PFSK-1 (cell line): ENCODE results near the gene POLR2F.

Source experiments
- FOXP2 ChIP-seq: optimal IDR thresholded peaks from 2 replicates; pipeline ENCODE3; 2011; ENCODE audit warnings: borderline replicate concordance, control low read depth, inconsistent platforms; ENCODE audit not compliant: insufficient read depth; ENCODE audit errors: extremely low read length, extremely low read depth
- POLR2AphosphoS5 ChIP-seq: IDR thresholded peaks from 2 replicates; pipeline ENCODE4 v1.6.1; 2012; ENCODE audit warnings: low read depth, mild to moderate bottlenecking, control low read depth, low read length, moderate library complexity
- REST ChIP-seq, 2 experiments: IDR thresholded peaks; 2 replicates each; pipeline versions ENCODE4 v1.6.1 to v1.8.0; 2011 to 2012; ENCODE audit warnings: low read depth in 2 of 2, low read length in 2 of 2, control low read depth in 1 of 2, inconsistent platforms in 1 of 2, mild to moderate bottlenecking in 1 of 2, moderate library complexity in 1 of 2; ENCODE audit not compliant: insufficient read depth in 1 of 2
- SIN3A ChIP-seq: IDR thresholded peaks from 2 replicates; pipeline ENCODE4 v1.6.1; 2012; ENCODE audit warnings: mild to moderate bottlenecking, low read length, moderate library complexity, borderline replicate concordance; ENCODE audit not compliant: insufficient read depth
- TAF1 ChIP-seq: IDR thresholded peaks from 2 replicates; pipeline ENCODE4 v1.6.1; 2012; ENCODE audit warnings: low read length, control low read depth, borderline replicate concordance; ENCODE audit not compliant: insufficient read depth

- no peak for TF ChIP-seq REST (IDR thresholded peaks at IDR 0.05; ENCODE audit: insufficient read depth in 1 of 2, low read depth in 2 of 2, low read length in 2 of 2)
- TF ChIP-seq POLR2AphosphoS5: no peak
- no peak for TF ChIP-seq SIN3A
- no peak for TF ChIP-seq TAF1
- no peak for TF ChIP-seq FOXP2
These were observed 17.4 kb downstream of the POLR2F start for GRCh38 chr22:37970864-37971263.
